Epidermal melanocyte (primary cell): ENCODE measurements around the gene FOXA1.

Experiments
- DNase-seq: peaks from one replicate; pipeline ENCODE4 v3.0.0; 2011; ENCODE audit warnings: low spot score; ENCODE audit not compliant: insufficient read length

Gene FOXA1

DNA sequence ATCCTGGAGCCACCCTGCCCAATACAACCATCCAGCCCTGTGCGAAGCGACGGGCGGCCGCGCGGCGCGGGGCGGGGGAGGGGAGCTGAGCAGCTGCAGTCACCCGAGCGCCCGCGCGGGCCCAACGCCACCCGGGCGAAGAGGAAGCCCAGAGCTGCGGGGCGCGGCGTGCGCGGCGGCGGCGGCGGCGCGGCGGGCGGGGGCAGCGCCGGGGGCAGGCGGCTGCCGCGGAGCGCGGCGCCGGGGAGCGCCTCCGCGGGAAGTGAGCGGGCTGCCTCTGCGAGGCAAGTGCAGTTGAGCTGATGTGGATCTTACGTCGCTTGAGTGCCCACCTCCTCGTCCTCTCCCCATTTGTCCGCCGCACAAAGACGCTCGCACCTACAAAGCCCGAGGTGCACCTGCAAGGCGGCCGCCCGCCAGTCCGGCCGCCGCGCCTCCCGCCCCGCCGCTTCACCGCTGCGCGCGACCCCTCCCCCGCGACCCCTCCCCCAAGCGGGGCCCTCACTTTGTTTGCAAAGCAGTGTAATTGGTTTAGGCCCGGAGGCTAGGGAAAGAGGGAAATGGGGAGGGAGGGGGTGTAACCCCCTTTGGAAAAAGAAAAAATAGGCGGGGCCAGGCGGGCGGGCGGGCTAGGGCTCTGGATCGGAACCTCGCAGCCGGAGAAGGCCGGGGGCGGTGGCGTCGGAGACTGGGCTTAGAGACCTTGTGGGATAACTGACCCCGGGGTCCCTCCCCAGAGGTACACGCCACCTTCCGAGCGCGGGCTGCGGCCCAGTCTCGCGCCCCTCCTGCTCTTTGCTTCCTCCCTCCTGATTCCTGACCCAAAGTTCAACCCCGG lies at the start of gene FOXA1, which contains the start of gene TTC6:
FOXA1 (minus strand) TSS at position 279 of the 838 bp plus-strand sequence; CDS start at position 2, 277 bp downstream.
TTC6 (plus strand) TSS at position 659 of the 838 bp plus-strand sequence. CDS start 26,436 bp downstream, outside the sequence.
- DNase-seq: peak; percentile 56

DNA sequence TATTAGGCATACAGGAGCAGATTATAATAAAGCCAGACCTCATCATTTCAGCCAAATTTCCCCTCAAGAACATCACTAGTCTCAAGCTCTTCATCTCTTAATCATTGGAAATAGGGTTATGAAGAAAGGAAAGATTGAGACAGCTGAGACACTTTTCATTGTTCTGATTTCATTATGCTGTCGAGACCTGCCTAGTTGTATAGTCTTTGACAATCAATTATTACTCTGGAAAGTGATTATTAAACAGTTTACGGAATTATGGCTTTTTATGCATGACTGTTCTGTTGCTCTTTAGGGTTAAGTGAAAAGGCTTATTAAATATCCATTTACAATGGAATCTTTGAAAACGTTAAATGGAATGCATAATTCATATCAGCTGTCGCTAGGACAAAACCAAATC lies 48.7 kb upstream of the FOXA1 start:
- no peak for DNase-seq

GRCh38 chr14:37642125-37642524 lies 47.1 kb upstream of the FOXA1 start:
- no peak for DNase-seq

DNA sequence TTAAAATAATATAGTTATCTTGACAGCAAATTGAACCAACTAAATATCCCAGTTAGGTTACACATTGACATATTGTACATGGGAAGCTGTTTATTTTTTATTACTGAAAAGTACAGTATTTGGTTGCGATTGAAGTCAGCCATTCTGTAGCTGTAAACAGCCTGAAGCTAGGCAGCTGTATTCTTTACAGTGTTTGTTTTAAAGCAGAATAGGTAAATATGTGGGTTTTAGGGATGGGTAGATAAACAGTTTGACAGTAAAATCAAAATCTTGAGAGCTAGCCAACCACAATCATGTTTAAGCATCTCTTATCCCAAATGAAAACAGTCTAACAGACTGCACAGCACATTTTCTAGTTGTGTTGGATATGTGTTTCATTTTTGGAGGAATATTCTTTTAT lies 46.1 kb upstream of the FOXA1 start:
- DNase-seq: no peak

DNA sequence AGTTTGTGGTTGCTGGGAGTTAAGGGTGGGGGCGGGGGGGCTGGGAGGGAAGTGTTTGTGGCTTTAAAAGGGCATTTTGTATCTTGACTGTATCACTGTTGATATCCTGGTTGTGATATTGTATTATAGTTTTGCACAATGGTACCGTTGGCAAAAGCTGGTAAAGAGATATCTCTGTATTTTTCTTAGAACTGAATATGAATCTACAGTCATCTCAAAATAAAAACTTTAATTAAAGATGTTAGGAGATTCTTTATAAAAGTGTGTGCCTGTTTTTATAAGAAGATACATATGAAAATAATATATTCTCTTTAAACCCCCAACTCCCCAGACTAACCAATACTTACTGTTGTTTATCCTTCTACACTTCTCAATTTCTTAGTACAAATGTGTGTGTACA lies 43.5 kb upstream of the FOXA1 start:
- no peak for DNase-seq

DNA sequence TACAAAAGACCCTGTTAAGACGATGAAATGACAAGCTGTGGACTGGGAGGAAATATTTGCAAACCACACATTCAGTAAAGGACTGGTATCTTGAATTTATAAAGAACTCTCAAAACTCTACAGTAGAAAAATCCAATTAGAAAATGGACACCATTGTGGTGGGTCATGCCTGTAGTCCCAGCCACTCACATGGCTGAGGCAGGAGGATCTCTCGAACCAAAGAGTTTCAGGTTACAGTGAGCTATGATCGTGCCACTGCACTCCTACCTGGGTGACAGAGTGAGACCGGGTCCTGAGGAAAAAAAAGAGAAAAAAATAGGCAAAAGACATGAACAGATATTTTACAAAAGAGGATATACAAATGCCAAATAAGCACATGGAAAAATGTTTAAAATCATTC lies 42.3 kb upstream of the FOXA1 start:
- no peak for DNase-seq

DNA sequence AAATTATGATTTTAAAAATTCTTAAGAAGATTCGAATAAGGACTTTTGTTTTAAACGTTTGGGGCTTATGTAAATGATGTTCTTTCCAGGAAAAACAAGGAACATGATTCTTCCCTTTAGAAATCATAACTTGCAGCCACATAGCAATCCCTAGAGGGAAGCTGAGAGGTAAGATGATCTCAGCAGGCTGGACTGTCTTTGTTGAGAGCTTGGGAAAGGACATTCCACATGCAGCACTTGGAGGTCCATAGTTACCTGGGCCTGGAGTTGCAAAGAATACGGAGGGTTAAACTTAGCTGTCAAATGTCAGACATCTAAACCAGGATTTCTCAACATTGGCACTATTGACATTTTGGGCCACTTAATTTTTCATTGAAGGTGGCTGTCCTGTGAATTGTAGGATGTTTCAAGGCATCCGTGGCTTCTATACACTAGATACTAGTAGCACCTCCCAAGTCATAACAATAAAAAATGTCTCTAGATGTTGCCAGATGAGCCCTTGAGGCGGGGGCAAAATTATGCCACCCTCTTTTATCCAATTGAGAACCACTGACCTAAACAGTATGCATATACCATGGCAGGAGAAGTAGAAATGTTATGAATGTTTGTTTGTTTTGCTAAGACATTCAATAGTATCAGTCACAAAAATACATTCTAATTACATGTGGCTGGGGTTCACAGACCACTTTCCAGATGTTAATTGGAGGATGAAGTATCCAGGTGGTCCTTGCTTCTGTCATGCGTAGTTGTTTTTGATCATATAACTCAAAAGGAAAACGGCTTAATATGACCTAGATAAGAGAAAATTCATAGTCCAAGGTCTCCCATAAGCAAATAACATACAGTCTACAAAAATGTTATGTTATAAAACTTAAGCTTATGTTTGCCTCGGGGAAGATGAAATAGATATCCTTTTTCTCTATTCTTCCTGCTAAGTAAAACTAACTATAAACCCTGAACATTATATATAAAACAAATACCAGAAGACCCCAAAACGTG lies 30.8 kb upstream of the FOXA1 start:
- DNase-seq: no peak

DNA sequence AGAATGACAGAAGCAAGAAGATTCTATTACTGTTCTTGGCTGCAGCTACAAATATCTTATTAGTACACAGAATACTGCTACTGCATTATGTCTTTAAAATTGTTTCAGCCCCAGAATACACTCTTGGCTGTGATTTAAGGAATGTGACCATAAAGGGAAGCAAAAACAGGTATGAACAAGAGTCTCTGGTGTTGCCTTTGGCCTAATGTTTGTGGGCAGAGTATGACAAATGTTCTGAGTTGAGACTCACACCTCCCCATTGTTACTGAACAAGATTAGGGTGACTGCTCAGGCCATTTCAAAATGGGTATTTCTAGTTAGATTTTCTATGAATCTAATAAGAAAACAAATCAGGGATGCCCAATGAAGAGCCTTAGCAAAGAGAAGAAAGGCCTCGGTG lies 28.9 kb upstream of the FOXA1 start:
- no peak for DNase-seq

GRCh38 chr14:37623426-37623951 lies 28.4 kb upstream of the FOXA1 start:
- DNase-seq: no peak

DNA sequence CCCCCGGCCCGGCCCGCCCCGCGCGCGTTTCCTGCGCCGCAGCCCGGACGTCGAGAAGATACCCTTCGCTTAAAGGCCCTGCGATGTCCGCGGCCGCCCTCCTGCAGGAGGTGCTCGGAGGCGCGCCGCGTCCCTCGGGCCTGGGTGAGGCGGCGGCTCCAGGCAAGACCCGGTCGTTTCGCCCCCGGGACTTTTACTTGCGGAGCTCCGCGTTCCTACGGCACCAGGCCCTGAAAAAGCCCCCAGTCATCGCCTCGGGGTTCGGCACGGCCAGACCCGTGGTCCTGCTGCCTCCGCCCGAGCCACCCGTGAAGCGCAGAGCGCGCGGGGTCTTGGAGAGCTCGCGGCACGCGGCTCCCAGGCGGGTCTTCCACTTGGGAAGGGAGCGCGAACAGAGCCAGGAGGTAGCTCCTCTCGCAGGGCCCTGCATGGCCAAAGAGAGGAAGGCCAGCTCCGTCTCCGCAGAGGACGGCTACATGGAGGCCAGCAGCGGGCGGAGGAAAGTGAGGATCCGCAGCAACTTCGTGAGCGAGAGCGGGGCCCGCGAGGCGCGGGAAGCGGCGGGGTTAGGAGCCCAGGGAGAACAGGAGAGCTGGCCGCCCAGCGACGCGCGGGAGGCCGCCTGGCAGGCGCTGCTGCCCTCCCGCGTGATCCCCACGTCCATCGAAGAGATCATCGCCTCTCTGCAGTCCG lies 27.3 kb upstream of the FOXA1 start:
- no peak for DNase-seq

- no peak for DNase-seq
Observed at GRCh38 chr14:37620856-37621255, 25.8 kb upstream of the FOXA1 start.

DNA sequence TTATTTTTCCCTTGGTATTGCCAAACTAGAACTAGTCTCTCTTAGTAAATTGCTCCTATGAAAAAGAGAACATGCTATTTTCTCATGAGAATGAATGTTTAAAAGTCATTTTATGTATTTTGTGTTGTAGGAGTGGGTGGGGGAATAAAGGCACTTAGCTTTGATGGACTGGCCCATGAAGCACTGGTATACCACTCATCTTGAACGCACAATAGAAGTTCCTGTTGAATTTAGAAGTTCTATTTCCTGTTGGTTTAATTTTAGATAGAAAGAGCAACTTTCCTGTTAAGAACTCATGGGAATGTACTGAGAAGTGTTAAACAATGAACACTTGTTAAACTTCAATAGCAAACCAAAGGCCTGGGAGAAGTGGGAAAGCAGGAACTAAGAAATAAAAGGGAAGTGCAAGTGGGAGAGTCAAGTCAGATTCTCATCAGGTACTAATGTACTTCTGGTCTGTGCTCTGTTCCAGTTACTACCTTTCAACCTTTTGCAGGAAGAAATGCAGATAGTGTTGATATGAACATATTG lies 23.5 kb upstream of the FOXA1 start:
- no peak for DNase-seq

DNA sequence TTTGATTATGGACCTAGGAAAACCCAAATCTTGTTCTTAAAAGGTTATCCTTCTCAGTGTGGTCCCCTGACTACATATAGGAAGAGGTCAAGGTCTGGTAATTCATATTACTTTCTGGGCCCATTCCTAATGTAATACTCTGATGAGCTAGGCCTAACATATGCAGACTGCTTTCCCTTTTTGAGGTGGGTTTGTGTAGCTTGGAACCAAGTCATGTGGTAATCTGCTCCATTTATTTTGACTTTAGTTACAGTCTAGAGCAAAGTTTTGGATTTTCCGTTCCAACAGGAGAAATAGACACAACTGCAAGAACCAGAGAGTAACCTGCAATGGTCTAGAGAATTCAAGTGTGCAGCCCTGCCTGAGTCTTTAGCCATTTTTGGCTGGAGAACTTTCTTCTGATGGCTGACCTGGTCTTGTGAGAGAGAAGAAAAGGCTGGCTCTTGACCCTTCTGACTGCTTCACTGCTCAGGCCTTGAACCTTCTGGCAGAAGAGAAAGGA lies 22.9 kb upstream of the FOXA1 start:
- DNase-seq: no peak

GRCh38 chr14:37616853-37617252 lies 21.8 kb upstream of the FOXA1 start:
- no peak for DNase-seq

- DNase-seq: no peak
Observed at GRCh38 chr14:37615582-37616289, 20.7 kb upstream of the FOXA1 start.

DNA sequence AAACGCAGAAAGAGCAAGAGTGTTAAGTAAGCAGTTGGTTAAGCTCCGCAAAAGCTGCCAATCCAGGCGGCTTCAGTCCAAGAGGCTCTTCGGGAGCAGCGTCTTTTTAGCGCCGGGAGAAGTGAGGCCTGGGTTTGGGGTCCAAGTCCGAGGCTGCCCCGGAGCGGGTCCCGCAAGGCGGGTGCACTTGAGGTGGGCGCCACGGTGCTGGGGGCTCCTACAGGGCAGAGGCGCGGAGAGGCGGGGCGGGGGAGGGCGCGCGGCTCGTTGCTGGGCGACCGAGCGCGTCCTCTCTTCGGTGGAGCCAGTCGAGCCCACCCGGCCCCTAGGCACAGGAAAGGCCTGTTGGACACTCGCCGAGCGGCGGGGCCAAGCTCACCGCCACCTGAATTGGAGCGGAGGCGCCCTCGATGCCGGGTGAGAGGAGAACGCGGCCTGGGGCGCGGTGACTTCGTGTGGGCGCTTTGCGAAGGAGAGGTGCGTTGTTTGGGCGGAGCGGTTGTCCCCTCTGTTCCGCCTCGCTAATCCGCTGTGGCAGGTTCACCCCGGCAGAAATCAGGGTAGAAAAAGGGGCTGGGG lies 16.0 kb upstream of the FOXA1 start:
- DNase-seq: no peak

DNA sequence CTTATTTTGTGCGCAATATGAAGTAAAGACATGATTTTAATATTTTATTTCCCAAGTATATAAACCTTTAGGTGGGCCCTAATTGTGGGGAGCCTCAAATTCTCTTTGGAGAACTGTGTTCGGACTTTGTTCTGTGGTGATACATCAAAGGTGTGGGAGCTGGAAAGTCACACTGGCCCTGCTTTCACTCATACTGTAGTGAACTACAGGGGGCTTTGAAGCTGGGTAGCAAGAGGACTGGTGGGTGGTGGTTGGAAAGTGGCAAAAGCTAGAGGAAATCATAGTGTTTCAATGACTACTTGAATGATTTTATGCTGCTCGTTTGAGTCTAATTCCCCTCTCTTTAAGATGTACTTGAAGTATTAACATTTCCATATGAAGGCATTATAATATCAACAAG lies 13.6 kb upstream of the FOXA1 start:
- DNase-seq: no peak

- DNase-seq: no peak
Observed at GRCh38 chr14:37606678-37607077, 11.6 kb upstream of the FOXA1 start.

DNA sequence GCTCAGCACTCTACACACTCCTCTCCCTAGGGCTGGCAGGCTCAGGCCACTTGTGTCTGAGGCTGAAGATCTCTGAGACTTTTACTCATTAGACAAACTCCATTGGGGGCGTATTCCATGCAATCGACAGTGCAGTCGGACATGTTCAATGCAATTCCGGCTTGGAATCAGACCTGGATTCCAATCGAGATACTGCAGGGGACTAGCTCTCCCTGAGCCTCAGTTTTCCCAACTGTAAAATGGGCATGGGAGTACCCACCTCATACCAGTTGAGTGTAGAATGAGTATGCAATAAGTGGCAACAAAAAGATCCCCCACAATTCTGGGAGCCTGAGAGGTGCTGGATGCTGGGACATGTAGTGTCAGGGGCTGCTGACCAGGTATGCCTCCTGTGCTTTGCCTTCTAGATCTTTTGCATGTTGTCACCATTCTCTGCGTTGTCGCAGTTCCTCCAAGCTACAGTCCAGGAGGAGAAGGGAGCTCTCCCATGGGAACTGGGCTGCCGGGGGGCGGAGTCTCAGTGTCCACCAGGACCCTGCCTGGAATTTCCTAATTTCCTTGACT lies 8.7 kb upstream of the FOXA1 start:
- DNase-seq: no peak
